IMR-90 (cell line): ENCODE measurements around the gene CORO7. TPM values are rescaled to one million over a fixed set of nuclear protein-coding genes. Genes with fewer than 3 reads are reported as not detected.

ENCODE experiments used
- ATAC-seq: fragments of 200-7000 bp; cut with Tn5 transposase; 2 replicates; pipeline ENCODE4 v1.9.1; 2020; ENCODE audit warnings: low read depth, mild to moderate bottlenecking, moderate library complexity
- BruUV-seq: library from RNA; stranded (reverse); fragments of 400-500 nt; replicated peaks from 2 replicates; lab custom pipeline; 2021; lab: Mats Ljungman, UMichigan
- CTCF ChIA-PET: fragments of 300-600 bp; formaldehyde crosslinking; extraction: SDS; loops from one replicate; lab custom pipeline; 2021; ENCODE audit warnings: antibody characterized with exemption; lab: Yijun Ruan, JAX
- POLR2A ChIA-PET: fragments of 300-600 bp; sonication (Branson Sonifier 250); formaldehyde crosslinking; loops from one replicate; lab custom pipeline; 2022; ENCODE audit warnings: antibody characterized with exemption; ENCODE audit not compliant: unreplicated experiment; lab: Charles Lee
- DNase-seq: peaks from one replicate; pipeline ENCODE4 v3.0.0; 2013
- H2AFZ ChIP-seq: replicated peaks from 2 replicates; pipeline ENCODE3; 2013; ENCODE audit warnings: low read length, mild to moderate bottlenecking; ENCODE audit not compliant: poor library complexity
- H2AK5ac ChIP-seq: 2 replicates; pipeline ENCODE4 v1.6.1; 2013; ENCODE audit warnings: low read depth, low read length, inconsistent platforms
- H2AK9ac ChIP-seq: replicated peaks from 2 replicates; pipeline ENCODE3; 2013; ENCODE audit warnings: mild to moderate bottlenecking, low read depth, low read length, moderate library complexity; ENCODE audit not compliant: poor library complexity
- H2BK120ac ChIP-seq: 2 replicates; pipeline ENCODE4 v1.6.1; 2013; ENCODE audit warnings: low read depth, low read length, inconsistent platforms
- H2BK15ac ChIP-seq: 3 replicates; pipeline ENCODE4 v1.6.1; 2013; ENCODE audit warnings: low read depth, low read length, inconsistent platforms
- H2BK20ac ChIP-seq: 2 replicates; pipeline ENCODE4 v1.6.1; 2013; ENCODE audit warnings: low read depth, mild to moderate bottlenecking, inconsistent platforms, low read length, moderate library complexity
- H2BK5ac ChIP-seq: 2 replicates; pipeline ENCODE4 v1.6.1; 2013; ENCODE audit warnings: mild to moderate bottlenecking, low read depth, low read length, inconsistent platforms; ENCODE audit not compliant: poor library complexity, severe bottlenecking
- H3K14ac ChIP-seq: replicated peaks from 2 replicates; pipeline ENCODE4 v1.6.1; 2013; ENCODE audit warnings: low read depth, low read length, inconsistent platforms
- H3K18ac ChIP-seq: 2 replicates; pipeline ENCODE4 v1.6.1; 2013; ENCODE audit warnings: low read depth, low read length, control low read depth
- H3K23ac ChIP-seq: 2 replicates; pipeline ENCODE4 v1.6.1; 2013; ENCODE audit warnings: low read depth, low read length, inconsistent platforms
- H3K27ac ChIP-seq: 2 replicates; pipeline ENCODE4 v1.5.1; 2013; ENCODE audit warnings: mild to moderate bottlenecking, control low read depth, low read length; ENCODE audit not compliant: insufficient read depth
- H3K27me3 ChIP-seq: 2 replicates; pipeline ENCODE4 v1.6.1; 2013; ENCODE audit warnings: low read length; ENCODE audit not compliant: control insufficient read depth, insufficient read depth
- H3K36me3 ChIP-seq: 2 replicates; pipeline ENCODE4 v1.6.1; 2013; ENCODE audit warnings: low read length, mixed read lengths; ENCODE audit not compliant: control insufficient read depth, insufficient read depth
- H3K4ac ChIP-seq: 2 replicates; pipeline ENCODE4 v1.6.1; 2013; ENCODE audit warnings: low read depth, low read length, inconsistent platforms
- H3K4me1 ChIP-seq: 2 replicates; pipeline ENCODE4 v1.6.1; 2013; ENCODE audit warnings: low read length, mixed read lengths; ENCODE audit not compliant: control insufficient read depth, insufficient read depth
- H3K4me2 ChIP-seq: 2 replicates; pipeline ENCODE4 v1.6.1; 2013; ENCODE audit warnings: low read depth, mild to moderate bottlenecking, control low read depth, low read length, moderate library complexity
- H3K4me3 ChIP-seq: 2 replicates; pipeline ENCODE4 v1.5.1; 2013; ENCODE audit warnings: low read depth, mild to moderate bottlenecking, control low read depth, low read length, moderate library complexity; ENCODE audit not compliant: insufficient read depth
- H3K56ac ChIP-seq: 2 replicates; pipeline ENCODE4 v1.6.1; 2013; ENCODE audit warnings: low read length, inconsistent platforms; ENCODE audit not compliant: insufficient read depth; ENCODE audit errors: extremely low read depth
- H3K79me1 ChIP-seq, 2 experiments: 2 replicates each; pipeline ENCODE4 v1.6.1; 2013; ENCODE audit warnings: low read length in 2 of 2, inconsistent platforms in 1 of 2, low read depth in 1 of 2
- H3K9ac ChIP-seq: 2 replicates; pipeline ENCODE4 v1.6.1; 2013; ENCODE audit warnings: low read depth, low read length, control low read depth
- H3K9me1 ChIP-seq: 2 replicates; pipeline ENCODE4 v1.6.1; 2013; ENCODE audit warnings: low read length, inconsistent platforms; ENCODE audit not compliant: insufficient read depth
- H3K9me3 ChIP-seq: 2 replicates; pipeline ENCODE4 v1.6.1; 2013; ENCODE audit warnings: low read length; ENCODE audit not compliant: control insufficient read depth, insufficient read depth
- H4K20me1 ChIP-seq: 2 replicates; pipeline ENCODE4 v1.6.1; 2013; ENCODE audit warnings: low read length, inconsistent platforms; ENCODE audit not compliant: insufficient read depth
- H4K5ac ChIP-seq: 2 replicates; pipeline ENCODE4 v1.6.1; 2013; ENCODE audit warnings: mild to moderate bottlenecking, low read depth, low read length, control low read depth
- H4K8ac ChIP-seq, 2 experiments: 2 replicates each; pipeline ENCODE4 v1.6.1; 2013; ENCODE audit warnings: low read depth in 2 of 2, low read length in 2 of 2, control low read depth in 1 of 2, inconsistent platforms in 1 of 2
- H4K91ac ChIP-seq: 2 replicates; pipeline ENCODE4 v1.6.1; 2013; ENCODE audit warnings: low read depth, low read length, inconsistent platforms; ENCODE audit not compliant: insufficient read depth
- CEBPB ChIP-seq: IDR thresholded peaks from 2 replicates; pipeline ENCODE4 v1.6.1; 2012; ENCODE audit warnings: low read depth, low read length, improper control_type of control experiment
- CHD1 ChIP-seq: IDR thresholded peaks from 2 replicates; pipeline ENCODE4 v1.6.1; 2012; ENCODE audit warnings: low read depth, low read length, improper control_type of control experiment
- FOS ChIP-seq: fragments of 150-350 bp; IDR thresholded peaks from 2 replicates; pipeline ENCODE4 v1.6.1; 2016; ENCODE audit warnings: low read depth, low read length
- MAFK ChIP-seq: IDR thresholded peaks from 2 replicates; pipeline ENCODE4 v1.6.1; 2012; ENCODE audit warnings: low read depth, low read length, improper control_type of control experiment
- MAZ ChIP-seq: IDR thresholded peaks from 2 replicates; pipeline ENCODE4 v1.6.1; 2012; ENCODE audit warnings: low read depth, mild to moderate bottlenecking, low read length, improper control_type of control experiment, moderate library complexity, borderline replicate concordance
- MXI1 ChIP-seq: IDR thresholded peaks from 2 replicates; pipeline ENCODE4 v1.6.1; 2012; ENCODE audit warnings: low read depth, mild to moderate bottlenecking, low read length, moderate library complexity, borderline replicate concordance
- NFE2L2 ChIP-seq: fragments of 150-350 bp; IDR thresholded peaks from 2 replicates; pipeline ENCODE4 v1.6.1; 2016; ENCODE audit warnings: low read depth, mild to moderate bottlenecking, low read length
- POLR2A ChIP-seq: IDR thresholded peaks from 2 replicates; pipeline ENCODE4 v1.6.1; 2012; ENCODE audit warnings: mild to moderate bottlenecking, low read depth, low read length
- RAD21 ChIP-seq: IDR thresholded peaks from 2 replicates; pipeline ENCODE4 v1.6.1; 2012; ENCODE audit warnings: low read length, improper control_type of control experiment
- RCOR1 ChIP-seq: IDR thresholded peaks from 2 replicates; pipeline ENCODE4 v1.6.1; 2012; ENCODE audit warnings: mild to moderate bottlenecking, low read length, improper control_type of control experiment; ENCODE audit not compliant: insufficient replicate concordance
- RFX5 ChIP-seq: IDR thresholded peaks from 2 replicates; pipeline ENCODE4 v1.8.0; 2012; ENCODE audit warnings: low read depth, mild to moderate bottlenecking, low read length, moderate library complexity
- SMC3 ChIP-seq: fragments of 150-350 bp; IDR thresholded peaks from 2 replicates; pipeline ENCODE4 v1.6.1; 2016; ENCODE audit warnings: low read depth, mild to moderate bottlenecking, antibody characterized with exemption, low read length, moderate library complexity
- WGBS, 2 experiments: methylation state at CpG; one replicate each; pipeline versions ENCODE4 v1.1.5 to v1.1.7; 2013; ENCODE audit warnings: missing lambda C conversion rate in 2 of 2; ENCODE audit not compliant: insufficient read length in 1 of 2; ENCODE audit errors: extremely low coverage in 2 of 2; 5-methylcytosine and 5-hydroxymethylcytosine counted together
- dilution Hi-C: fragments of 300-500 bp; cut with HindIII; formaldehyde crosslinking; loops from one replicate; pipeline ENCODE4 v1.14.3; 2018; ENCODE audit warnings: low sequenced_read_pairs; ENCODE audit not compliant: unreplicated experiment
- in situ Hi-C: fragments of 300-500 bp; cut with MboI; formaldehyde crosslinking; loops from 3 replicates; pipeline ENCODE4 v1.14.3; 2019; ENCODE audit warnings: low sequenced_read_pairs, inconsistent platforms, mixed read lengths
- intact Hi-C: fragments of 100-400 bp; cut with micrococcal nuclease; formaldehyde crosslinking; loops from 2 replicates; pipeline ENCODE4 v1.10.0; 2022
- polyA plus RNA-seq, 3 experiments: library from polyadenylated mRNA; depleted of rRNA; stranded (reverse); fragments of >200 nt; gene quantifications; 2 replicates each; pipeline ENCODE4 v1.2.3, GENCODE V29; 2012; ENCODE audit warnings: low replicate concordance in 1 of 3
- total RNA-seq: library from RNA; depleted of rRNA; stranded (reverse); fragments of >200 nt; gene quantifications from 2 replicates; pipeline ENCODE4 v1.2.3, GENCODE V29; 2012
- TF ChIP-seq, protein P1 (sequence below): fragments of 150-350 bp; IDR thresholded peaks from 2 replicates; pipeline ENCODE4 v1.6.1; 2017; ENCODE audit warnings: mild to moderate bottlenecking, antibody characterized with exemption, low read length, low read depth
- TF ChIP-seq, protein P2 (sequence below): fragments of 150-350 bp; IDR thresholded peaks from 2 replicates; pipeline ENCODE4 v1.6.1; 2016; ENCODE audit warnings: low read depth, mild to moderate bottlenecking, low read length, moderate library complexity, borderline replicate concordance
- TF ChIP-seq, protein P3 (sequence below): conservative IDR thresholded peaks from 2 replicates; pipeline ENCODE4 v1.5.1; 2012; ENCODE audit warnings: mild to moderate bottlenecking, low read depth, low read length, improper control_type of control experiment

The CORO7 gene
- total and polyA plus RNA-seq, 2 of the 4 experiments (the other 2 are of a cell fraction): 6.3 to 26.7 TPM

DNA sequence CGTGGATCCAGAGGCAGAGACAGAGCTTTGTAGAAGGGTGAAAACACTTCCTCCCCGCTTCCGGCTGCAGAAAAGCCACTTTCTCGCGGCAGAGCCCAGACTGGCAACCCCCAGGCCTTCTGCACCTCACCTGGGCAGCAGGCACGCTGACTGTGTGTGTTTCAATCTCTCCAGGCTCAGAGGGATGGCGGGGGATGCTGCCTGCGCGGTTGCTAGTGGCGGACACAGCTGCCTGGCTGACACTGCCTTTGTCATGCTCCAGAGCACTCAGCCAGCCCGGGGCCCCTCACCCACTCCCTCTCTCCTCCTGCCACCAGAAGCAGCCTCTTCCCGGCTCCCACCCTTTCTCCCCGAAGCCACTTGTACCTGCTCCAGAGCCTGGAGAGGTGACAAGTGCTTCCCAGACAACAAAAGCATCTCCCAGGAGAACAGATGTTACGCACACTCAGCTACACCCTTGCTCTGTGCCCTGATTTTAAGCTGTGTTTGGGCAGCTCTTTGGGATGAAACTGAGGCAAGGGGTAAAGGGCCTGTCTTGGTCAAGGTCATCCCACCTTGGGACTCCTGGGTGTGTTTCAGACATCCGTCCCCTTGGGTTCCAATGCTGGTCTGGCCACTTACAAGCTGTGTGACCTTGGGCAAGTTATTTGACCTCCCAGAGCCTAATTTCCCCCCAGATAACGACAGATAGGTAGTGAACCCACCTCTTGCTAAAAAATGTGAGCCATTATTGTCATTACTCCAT is 109.8 kb downstream of the CORO7 start:
- Histone ChIP-seq H3K4me3 (peak overlapping the region; percentile 77), H2AK9ac (peak overlapping the region; percentile 100), H3K56ac (peak overlapping the region; percentile 70), H3K9ac (peak overlapping the region; percentile 68), H2AK5ac (peak overlapping the region; percentile 98), H3K4me2 (peak overlapping the region; percentile 92), H2BK120ac (peak overlapping the region; percentile 94), H3K27ac (peak overlapping the region; percentile 87), H4K8ac (peak overlapping the region; percentile 95 to 99), H2AFZ (peak overlapping the region; percentile 96), H3K23ac (peak overlapping the region; percentile 99), H4K91ac (peak overlapping the region; percentile 99), H4K20me1 (no peaks in the 10 kb centered on the region), H4K5ac (peak overlapping the region; percentile 90), H3K36me3 (no peaks in the 10 kb centered on the region; the same call in 1 of the 2 replicates), H3K9me3 (no peaks in the 10 kb centered on the region), H3K9me1 (peaks cover 21% of the 10 kb centered on the region), H2BK20ac (peak overlapping the region; percentile 77), H3K79me1 (peaks cover 9 to 32% of the 10 kb centered on the region in 2 experiments; a peak in 3 of 4 replicates), H3K4ac (peak overlapping the region; percentile 100), H3K27me3 (no peaks in the 10 kb centered on the region), H3K18ac (peak overlapping the region; percentile 84), H3K14ac (peak overlapping the region; percentile 100), H2BK5ac (peak overlapping the region; percentile 87), H2BK15ac (peak overlapping the region; percentile 81), H3K4me1 (peaks cover 7% of the 10 kb centered on the region)
- ChIA-PET CTCF (interaction anchor here (1.0 to 1.1 kb wide), 2 partner anchors 9 to 23 kb away, joined by 3 to 8 read pairs; no protein-coding TSS in a partner anchor), POLR2A (no interaction called here)
- WGBS, 2 experiments: 76% methylated on average over 4 of the region's 16 CpGs; no CpG with 5 or more reads in 1 of the 2 experiments
- ATAC-seq (no peak), DNase-seq (no peak)
- in situ Hi-C loops: no loop called here
- dilution Hi-C loops: no loop called here
- intact Hi-C loops: no loop called here
- no TSS peak for BruUV-seq
- TF ChIP-seq, protein P1, sequence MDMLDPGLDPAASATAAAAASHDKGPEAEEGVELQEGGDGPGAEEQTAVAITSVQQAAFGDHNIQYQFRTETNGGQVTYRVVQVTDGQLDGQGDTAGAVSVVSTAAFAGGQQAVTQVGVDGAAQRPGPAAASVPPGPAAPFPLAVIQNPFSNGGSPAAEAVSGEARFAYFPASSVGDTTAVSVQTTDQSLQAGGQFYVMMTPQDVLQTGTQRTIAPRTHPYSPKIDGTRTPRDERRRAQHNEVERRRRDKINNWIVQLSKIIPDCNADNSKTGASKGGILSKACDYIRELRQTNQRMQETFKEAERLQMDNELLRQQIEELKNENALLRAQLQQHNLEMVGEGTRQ: no peak
- no peak for TF ChIP-seq FOS
- no peak for TF ChIP-seq MAZ
- no peak for TF ChIP-seq CEBPB
- no peak for TF ChIP-seq SMC3
- no peak for TF ChIP-seq RFX5
- TF ChIP-seq, protein P2, sequence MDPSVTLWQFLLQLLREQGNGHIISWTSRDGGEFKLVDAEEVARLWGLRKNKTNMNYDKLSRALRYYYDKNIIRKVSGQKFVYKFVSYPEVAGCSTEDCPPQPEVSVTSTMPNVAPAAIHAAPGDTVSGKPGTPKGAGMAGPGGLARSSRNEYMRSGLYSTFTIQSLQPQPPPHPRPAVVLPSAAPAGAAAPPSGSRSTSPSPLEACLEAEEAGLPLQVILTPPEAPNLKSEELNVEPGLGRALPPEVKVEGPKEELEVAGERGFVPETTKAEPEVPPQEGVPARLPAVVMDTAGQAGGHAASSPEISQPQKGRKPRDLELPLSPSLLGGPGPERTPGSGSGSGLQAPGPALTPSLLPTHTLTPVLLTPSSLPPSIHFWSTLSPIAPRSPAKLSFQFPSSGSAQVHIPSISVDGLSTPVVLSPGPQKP: no peak
- no peak for TF ChIP-seq MXI1
- no peak for TF ChIP-seq RCOR1
- TF ChIP-seq POLR2A: no peak
- TF ChIP-seq CHD1: no peak
- TF ChIP-seq NFE2L2: no peak
- TF ChIP-seq, protein P3, sequence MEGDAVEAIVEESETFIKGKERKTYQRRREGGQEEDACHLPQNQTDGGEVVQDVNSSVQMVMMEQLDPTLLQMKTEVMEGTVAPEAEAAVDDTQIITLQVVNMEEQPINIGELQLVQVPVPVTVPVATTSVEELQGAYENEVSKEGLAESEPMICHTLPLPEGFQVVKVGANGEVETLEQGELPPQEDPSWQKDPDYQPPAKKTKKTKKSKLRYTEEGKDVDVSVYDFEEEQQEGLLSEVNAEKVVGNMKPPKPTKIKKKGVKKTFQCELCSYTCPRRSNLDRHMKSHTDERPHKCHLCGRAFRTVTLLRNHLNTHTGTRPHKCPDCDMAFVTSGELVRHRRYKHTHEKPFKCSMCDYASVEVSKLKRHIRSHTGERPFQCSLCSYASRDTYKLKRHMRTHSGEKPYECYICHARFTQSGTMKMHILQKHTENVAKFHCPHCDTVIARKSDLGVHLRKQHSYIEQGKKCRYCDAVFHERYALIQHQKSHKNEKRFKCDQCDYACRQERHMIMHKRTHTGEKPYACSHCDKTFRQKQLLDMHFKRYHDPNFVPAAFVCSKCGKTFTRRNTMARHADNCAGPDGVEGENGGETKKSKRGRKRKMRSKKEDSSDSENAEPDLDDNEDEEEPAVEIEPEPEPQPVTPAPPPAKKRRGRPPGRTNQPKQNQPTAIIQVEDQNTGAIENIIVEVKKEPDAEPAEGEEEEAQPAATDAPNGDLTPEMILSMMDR: no peak
- TF ChIP-seq MAFK: no peak
- no peak for TF ChIP-seq RAD21
